ENCODE results near the gene ZNF57. TPM values are rescaled to one million over a fixed set of nuclear protein-coding genes. Genes with fewer than 3 reads are reported as not detected.

ZNF57 gene
- total and polyA plus RNA-seq, 9 of the 15 experiments (the other 6 are each of a cell fraction or from before 2014, with no cell fraction given): 3.9 to 13.5 (median 7.8) TPM

DNA sequence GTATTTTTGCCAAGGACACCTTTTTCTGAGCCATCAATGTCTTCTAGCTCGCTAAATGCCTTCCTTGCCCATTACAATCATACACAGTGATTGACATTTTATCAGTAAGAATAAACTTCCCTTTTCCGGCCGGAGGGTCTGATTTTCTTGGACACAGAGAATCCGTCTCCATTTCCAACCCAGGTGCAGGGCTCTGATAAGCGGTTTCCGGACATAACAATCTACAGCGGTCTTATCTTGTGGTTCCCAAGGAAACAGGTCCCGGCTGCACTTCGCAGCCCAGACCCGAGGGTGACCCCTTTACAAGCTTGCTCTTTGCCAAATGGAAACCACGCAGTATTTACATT lies 49.2 kb downstream of the ZNF57 start (continued):
- TF ChIP-seq ZBTB33 (CRISPR knock-in tag; IDR thresholded peaks at IDR 0.05) (no peak), SMARCA5 (IDR thresholded peaks at IDR 0.05) (no peak), CC2D1A (IDR thresholded peaks at IDR 0.05) (peak; percentile 95), NR4A1 (CRISPR knock-in tag; IDR thresholded peaks at IDR 0.05) (no peak), NR4A1 (tag; IDR thresholded peaks at IDR 0.05) (peak; percentile 70; the same call in 1 of the 2 replicates), DMBX1 (CRISPR knock-in tag; IDR thresholded peaks at IDR 0.05; ENCODE audit: borderline replicate concordance) (peak; percentile 91), RBM34 (IDR thresholded peaks at IDR 0.05; ENCODE audit: borderline replicate concordance, insufficient read depth, low read length) (no peak), ARHGAP35 (IDR thresholded peaks at IDR 0.05; ENCODE audit: partially characterized antibody) (no peak), HNRNPUL1 (IDR thresholded peaks at IDR 0.05; ENCODE audit: low read length) (no peak), IFI16 (CRISPR knock-in tag; IDR thresholded peaks at IDR 0.05) (no peak)
- TF ChIP-seq, protein P1, sequence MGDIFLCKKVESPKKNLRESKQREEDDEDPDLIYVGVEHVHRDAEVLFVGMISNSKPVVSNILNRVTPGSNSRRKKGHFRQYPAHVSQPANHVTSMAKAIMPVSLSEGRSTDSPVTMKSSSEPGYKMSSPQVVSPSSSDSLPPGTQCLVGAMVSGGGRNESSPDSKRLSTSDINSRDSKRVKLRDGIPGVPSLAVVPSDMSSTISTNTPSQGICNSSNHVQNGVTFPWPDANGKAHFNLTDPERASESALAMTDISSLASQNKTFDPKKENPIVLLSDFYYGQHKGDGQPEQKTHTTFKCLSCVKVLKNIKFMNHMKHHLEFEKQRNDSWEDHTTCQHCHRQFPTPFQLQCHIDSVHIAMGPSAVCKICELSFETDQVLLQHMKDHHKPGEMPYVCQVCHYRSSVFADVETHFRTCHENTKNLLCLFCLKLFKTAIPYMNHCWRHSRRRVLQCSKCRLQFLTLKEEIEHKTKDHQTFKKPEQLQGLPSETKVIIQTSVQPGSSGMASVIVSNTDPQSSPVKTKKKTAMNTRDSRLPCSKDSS (IDR thresholded peaks at IDR 0.05; ENCODE audit: low read depth, partially characterized antibody): no peak
- TF ChIP-seq, protein P2, sequence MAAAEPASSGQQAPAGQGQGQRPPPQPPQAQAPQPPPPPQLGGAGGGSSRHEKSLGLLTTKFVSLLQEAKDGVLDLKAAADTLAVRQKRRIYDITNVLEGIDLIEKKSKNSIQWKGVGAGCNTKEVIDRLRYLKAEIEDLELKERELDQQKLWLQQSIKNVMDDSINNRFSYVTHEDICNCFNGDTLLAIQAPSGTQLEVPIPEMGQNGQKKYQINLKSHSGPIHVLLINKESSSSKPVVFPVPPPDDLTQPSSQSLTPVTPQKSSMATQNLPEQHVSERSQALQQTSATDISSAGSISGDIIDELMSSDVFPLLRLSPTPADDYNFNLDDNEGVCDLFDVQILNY (CRISPR knock-in tag; IDR thresholded peaks at IDR 0.05): no peak
- TF ChIP-seq, protein P3, sequence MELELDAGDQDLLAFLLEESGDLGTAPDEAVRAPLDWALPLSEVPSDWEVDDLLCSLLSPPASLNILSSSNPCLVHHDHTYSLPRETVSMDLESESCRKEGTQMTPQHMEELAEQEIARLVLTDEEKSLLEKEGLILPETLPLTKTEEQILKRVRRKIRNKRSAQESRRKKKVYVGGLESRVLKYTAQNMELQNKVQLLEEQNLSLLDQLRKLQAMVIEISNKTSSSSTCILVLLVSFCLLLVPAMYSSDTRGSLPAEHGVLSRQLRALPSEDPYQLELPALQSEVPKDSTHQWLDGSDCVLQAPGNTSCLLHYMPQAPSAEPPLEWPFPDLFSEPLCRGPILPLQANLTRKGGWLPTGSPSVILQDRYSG (tag; conservative IDR thresholded peaks at IDR 0.05; ENCODE audit: low read depth): 0 out of 2 replicates have a peak, but pooled peaks have one; percentile 46
- TF ChIP-seq, protein P4, sequence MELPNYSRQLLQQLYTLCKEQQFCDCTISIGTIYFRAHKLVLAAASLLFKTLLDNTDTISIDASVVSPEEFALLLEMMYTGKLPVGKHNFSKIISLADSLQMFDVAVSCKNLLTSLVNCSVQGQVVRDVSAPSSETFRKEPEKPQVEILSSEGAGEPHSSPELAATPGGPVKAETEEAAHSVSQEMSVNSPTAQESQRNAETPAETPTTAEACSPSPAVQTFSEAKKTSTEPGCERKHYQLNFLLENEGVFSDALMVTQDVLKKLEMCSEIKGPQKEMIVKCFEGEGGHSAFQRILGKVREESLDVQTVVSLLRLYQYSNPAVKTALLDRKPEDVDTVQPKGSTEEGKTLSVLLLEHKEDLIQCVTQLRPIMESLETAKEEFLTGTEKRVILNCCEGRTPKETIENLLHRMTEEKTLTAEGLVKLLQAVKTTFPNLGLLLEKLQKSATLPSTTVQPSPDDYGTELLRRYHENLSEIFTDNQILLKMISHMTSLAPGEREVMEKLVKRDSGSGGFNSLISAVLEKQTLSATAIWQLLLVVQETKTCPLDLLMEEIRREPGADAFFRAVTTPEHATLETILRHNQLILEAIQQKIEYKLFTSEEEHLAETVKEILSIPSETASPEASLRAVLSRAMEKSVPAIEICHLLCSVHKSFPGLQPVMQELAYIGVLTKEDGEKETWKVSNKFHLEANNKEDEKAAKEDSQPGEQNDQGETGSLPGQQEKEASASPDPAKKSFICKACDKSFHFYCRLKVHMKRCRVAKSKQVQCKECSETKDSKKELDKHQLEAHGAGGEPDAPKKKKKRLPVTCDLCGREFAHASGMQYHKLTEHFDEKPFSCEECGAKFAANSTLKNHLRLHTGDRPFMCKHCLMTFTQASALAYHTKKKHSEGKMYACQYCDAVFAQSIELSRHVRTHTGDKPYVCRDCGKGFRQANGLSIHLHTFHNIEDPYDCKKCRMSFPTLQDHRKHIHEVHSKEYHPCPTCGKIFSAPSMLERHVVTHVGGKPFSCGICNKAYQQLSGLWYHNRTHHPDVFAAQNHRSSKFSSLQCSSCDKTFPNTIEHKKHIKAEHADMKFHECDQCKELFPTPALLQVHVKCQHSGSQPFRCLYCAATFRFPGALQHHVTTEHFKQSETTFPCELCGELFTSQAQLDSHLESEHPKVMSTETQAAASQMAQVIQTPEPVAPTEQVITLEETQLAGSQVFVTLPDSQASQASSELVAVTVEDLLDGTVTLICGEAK (IDR thresholded peaks at IDR 0.05): no peak
- TF ChIP-seq, protein P4 (CRISPR knock-in tag; IDR thresholded peaks at IDR 0.05): no peak

Measured in K562 (cell line).